ENCODE data around the gene TNIP2.

Gene TNIP2

GRCh38 chr4:2714061-2714770 is 41.9 kb downstream of the TNIP2 start:
- DNase-seq, result peak; percentile 32 to 37

GRCh38 chr4:2713337-2713736 is 42.8 kb downstream of the TNIP2 start:
- no peak for DNase-seq

- DNase-seq, result no peak
These were observed 43.8 kb downstream of the TNIP2 start for GRCh38 chr4:2712261-2712842.

- no peak for DNase-seq
These were observed 53.4 kb downstream of the TNIP2 start for GRCh38 chr4:2702770-2703169.

- no peak for DNase-seq
These were observed 53.8 kb downstream of the TNIP2 start for GRCh38 chr4:2702361-2702760.

GRCh38 chr4:2700031-2700430 is 56.1 kb downstream of the TNIP2 start:
- DNase-seq, result no peak

- DNase-seq, result no peak
These were observed 56.6 kb downstream of the TNIP2 start for GRCh38 chr4:2699534-2699933.

- DNase-seq, result no peak
These were observed 57.1 kb downstream of the TNIP2 start for GRCh38 chr4:2698951-2699505.

- no peak for DNase-seq
These were observed 57.6 kb downstream of the TNIP2 start for GRCh38 chr4:2698504-2698903.

GRCh38 chr4:2697995-2698414 is 58.1 kb downstream of the TNIP2 start:
- DNase-seq, result no peak

- no peak for DNase-seq
These were observed 59.7 kb downstream of the TNIP2 start for GRCh38 chr4:2696423-2696822.

- no peak for DNase-seq
These were observed 60.6 kb downstream of the TNIP2 start for GRCh38 chr4:2695346-2696060.

GRCh38 chr4:2694691-2695090 is 61.4 kb downstream of the TNIP2 start:
- no peak for DNase-seq

- DNase-seq, result peak; percentile 32 to 37
These were observed 64.1 kb downstream of the TNIP2 start for GRCh38 chr4:2691952-2692435.
